Right ventricle myocardium inferior (tissue), 1 donor: ENCODE measurements around the gene PAN3. TPM values are rescaled to one million over a fixed set of nuclear protein-coding genes. Genes with fewer than 3 reads are reported as not detected.
"Not testable (repeated sequence)": the region's sequence is repeated elsewhere in the genome, so short reads cannot be mapped to it uniquely, and the experiment has no call there.

ENCODE experiments used
- ATAC-seq: fragments of 200-7000 bp; cut with Tn5 transposase; one replicate; pipeline ENCODE4 v1.9.1; 2020; ENCODE audit warnings: mild to moderate bottlenecking, moderate library complexity
- DNase-seq: peaks from one replicate; pipeline ENCODE4 v3.0.0; 2021; ENCODE audit errors: missing footprints
- intact Hi-C: fragments of 100-400 bp; cut with DNase I; formaldehyde crosslinking; loops from one replicate; pipeline ENCODE4 v1.11.0; 2022
- total RNA-seq: library from RNA; stranded (reverse); fragmentation: NEBNext Ultra II Directional; extraction: Animal tissue kit (Norgen Biotek cat#: 25700); gene quantifications from one replicate; pipeline ENCODE4 v1.2.1, GENCODE V29; 2021
- donor health status: DM: no; HTN: yes; CAD: no; lungs with severe emphysema.

PAN3 gene
- total RNA-seq, 1 donor from 2014 or later, result 8.7 TPM

DNA sequence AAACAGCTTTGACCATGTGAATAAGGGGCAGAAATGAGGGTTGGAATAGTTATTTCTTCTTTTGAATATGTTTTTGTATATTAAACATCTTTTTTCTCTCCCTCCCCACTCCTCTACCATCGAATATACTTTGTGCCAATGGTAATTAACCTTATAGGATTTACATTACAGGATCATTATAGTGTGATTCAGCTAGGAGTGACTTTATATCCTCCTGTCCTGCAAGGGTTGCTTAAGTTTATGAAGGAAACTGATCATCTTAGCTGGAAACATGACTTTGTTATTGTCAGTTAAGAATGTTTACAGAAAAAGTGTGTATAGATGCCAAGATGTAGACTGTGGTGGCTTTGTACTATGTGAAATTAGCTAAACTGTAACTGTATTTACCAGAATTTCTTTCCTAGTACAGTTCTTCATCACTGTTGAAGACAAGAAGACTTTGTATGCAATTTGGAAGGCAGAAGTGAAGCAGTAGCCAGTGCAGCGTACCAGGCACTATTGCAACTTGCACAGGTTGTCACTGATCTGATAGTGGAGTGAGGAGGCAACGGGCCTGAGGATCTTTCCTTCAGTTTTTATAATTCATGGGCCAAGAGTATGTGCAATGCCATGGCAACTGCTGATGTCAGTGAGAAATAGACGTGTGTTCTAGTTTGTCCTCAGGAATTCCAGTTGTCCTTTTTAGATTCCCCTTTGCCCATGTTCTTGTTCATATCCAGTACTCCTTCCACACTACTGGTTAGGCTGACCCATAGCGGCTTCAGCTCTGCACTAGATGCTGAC lies 8.2 kb upstream of the PAN3 start:
- intact Hi-C loops, result loop anchor here (10.0 kb wide), 1 partner anchor 675 kb away; the partner anchor contains the start of gene MTIF3
- DNase-seq (no peak), ATAC-seq (no peak)

DNA sequence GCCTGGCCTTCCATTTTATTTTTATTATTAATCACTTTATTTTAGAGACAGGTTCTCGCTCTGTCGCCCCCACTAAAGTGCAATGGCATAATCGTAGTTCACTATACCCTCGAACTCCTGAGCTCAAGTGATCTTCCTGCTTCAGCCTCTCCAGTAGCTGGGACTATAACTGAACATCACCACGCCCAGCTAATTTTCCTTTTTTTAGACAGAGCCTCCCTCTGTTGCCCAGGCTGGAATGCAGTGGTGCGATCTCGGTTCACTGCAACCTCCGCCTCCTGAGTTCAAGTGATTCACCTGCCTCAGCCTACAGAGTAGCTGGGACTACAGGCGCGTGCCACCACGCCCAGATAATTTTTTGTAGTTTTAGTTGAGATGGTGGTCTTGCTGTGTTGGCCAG lies 6.7 kb upstream of the PAN3 start:
- ATAC-seq (no peak), DNase-seq (no peak)
- intact Hi-C loops, result loop anchor here (10.0 kb wide), 1 partner anchor 677 kb away; the partner anchor contains the start of gene MTIF3

DNA sequence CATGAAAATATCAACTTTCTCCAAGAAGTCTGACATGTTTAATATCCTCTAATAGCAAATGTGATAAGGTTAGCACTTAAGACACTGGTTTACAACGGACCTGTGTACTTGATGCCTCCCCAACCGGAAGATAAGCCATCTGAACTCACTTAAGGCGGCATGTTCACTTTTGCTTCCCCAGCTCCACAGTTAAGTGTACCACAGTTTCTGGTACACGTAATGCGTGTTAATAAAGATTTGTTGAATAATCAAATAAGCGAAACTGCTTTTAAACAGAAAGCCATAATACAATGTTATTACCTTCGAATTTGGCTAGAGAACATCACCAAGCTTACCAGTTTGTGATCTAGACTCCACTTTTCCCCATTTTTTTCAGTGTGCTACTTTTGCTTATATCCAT lies 1.4 kb upstream of the PAN3 start:
- no peak for ATAC-seq
- no peak for DNase-seq
- intact Hi-C loops, result loop anchor here (5.0 to 10.0 kb wide), 2 partner anchors 500 to 682 kb away; partner anchors contain the start of gene MTIF3

DNA sequence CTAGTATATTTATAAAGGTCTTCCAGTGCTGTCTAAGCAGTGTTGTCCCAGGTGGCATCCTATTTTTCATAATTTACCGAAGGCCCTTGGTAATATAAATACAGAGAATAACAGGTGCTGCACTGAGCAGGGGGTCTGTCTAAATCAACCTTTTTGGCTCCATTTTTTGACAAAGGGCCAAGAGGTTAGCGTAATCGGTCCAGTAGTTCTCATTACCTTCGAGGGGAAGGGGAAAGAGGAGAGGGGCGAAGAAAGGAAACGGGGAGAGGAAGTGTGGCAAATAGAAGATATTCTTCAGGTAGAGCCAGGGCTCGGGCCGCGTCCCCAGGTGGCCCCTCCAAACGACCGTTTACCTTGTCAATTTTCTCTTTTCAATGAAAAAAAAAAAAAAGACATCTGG lies 749 bp upstream of the PAN3 start:
- intact Hi-C loops, result loop anchor here (5.0 to 10.0 kb wide), 2 partner anchors 500 to 683 kb away; partner anchors contain the start of gene MTIF3
- ATAC-seq, result no peak
- DNase-seq, result no peak

DNA sequence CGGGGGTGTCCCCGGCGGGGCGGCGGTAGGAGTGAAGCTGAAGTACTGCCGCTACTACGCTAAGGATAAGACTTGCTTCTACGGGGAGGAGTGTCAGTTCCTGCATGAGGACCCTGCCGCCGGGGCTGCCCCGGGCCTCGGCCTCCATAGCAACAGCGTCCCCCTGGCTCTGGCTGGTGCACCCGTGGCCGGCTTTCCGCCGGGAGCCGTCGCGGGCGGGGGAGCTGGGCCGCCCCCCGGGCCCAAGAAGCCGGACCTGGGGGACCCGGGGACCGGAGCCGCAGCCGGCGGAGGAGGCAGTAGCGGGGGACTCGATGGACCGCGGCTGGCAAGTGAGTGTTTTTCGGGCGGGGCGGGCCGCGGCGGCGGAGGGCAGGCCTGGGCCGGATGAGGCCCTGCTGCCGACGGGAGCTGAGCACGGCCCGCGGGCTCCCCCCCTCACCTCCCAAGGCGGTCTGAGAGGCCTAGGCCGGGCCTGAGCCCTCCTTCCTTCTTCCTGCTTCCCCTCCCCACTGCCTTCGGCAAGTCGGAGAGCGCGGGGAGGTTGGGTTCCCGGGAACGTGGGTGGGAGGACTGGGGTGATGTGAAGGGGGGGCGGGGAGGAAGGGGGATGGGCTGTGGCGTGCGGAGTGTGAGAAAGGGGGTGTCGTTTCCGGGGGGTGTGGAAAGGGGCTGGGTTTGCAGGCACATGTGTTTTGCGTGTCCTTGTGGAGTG lies 568 bp downstream of the PAN3 start:
- ATAC-seq, result peak; percentile 79
- DNase-seq, result peak; percentile 90
- intact Hi-C loops, result loop anchor here (5.0 to 10.0 kb wide), 2 partner anchors 498 to 684 kb away; partner anchors contain the start of gene MTIF3

DNA sequence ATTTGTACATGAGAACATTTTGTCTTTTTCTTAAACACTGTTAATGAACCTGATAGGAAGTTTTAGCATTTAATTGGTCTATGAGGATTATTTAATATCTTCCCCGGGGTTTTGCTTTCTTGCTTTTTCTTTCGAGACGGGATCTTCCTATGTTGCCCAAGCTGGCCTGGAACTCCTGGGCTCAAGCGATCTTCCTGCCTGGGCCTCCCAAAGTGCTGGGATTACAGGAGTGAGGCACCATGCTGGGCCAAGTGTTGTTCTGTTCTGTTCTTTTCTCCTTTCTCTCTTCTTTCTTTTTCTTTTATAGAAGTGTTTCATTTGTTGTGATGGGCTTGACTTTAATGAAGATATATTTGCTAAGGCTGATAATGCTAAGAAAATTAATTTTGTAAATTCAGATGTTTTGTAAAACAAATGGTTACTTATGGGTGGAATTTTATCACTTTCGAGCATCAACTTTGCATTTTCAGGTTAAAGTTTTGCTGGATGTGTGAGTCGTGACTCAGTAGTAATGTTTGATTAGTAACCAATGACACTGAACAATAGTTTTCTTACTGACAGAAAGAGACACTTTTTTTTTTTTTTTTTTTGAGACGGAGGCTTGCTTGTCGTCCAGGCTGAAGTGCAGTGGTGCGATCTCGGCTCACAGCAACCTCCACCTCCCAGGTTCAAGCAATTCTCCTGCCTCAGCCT lies 2.2 kb downstream of the PAN3 start:
- intact Hi-C loops, result no loop called here
- ATAC-seq (no peak), DNase-seq (no peak)

DNA sequence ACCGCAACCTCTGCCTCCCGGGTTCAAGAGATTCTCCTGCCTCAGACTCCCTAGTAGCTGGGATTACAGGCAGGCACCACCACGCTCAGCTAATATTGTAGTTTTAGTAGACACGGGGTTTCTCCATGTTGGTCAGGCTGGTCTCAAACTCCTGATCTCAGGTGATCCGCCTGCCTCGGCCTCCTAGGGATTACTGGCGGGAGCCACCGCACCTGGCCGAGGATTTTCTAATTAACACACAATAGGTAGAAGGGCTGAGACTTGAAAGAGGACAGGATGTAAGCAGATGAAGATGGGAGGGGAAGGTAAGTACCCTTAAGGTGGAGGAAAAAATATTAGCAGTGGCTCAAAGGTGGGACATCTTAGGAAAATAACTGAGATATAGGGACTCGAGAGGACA lies 3.2 kb downstream of the PAN3 start:
- intact Hi-C loops, ATAC-seq, DNase-seq: not testable (repeated sequence)

DNA sequence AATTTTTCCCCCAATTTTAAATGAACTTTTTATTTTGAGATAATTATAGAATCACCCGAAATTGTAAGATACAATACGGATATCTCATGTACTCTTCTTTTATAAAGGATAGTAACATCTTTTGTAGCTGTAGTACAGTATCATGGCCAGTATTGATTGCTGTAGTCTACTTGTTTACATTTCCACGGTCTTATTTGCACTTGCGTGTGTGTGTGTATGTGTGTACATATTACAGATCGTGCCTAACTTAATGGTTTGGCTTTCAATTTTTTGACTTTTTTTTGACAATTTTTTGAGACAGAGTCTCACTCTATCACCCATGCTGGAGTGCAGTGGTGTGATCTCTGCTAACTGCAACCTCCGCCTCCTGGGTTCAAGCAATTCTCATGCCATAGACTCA lies 6.7 kb downstream of the PAN3 start:
- intact Hi-C loops, result no loop called here
- DNase-seq (no peak), ATAC-seq (no peak)

DNA sequence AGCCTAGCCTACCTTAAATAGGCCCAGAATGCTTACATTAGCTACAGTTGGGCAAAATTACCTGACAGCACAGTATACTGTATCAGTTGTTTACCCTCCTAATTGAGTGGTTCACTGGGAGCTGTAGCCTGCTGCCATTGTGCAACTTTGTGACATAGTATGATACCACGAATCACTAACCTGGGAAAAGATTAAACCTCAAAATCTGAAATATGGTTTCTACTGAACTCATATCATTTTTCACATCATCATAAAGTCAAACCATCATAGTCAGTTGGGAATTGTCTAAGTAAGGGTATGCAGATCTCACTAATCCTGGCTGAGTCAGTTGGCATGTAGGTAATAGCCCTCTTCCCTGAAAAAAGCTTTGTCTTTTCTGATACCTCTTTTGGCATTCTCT lies 9.2 kb downstream of the PAN3 start:
- intact Hi-C loops, result no loop called here
- DNase-seq, result no peak
- no peak for ATAC-seq

DNA sequence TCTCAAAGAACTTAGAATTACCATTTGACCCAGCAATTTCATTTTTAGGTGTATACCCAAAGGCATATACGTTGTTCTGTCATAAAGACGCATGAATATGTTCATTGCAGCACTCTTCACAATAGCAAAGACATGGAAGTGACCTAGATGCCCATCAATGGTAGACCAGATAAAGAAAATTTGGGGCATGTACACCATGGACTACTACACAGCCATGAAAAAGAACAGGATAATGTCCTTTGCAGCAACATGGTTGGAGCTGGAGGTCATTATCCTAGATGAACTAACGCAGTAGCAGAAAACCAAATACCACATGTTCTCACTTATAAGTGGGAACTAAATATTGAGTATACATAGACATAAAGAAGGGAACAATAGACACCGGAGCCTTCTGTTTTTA lies 20.7 kb downstream of the PAN3 start:
- ATAC-seq (no peak), DNase-seq (no peak)
- intact Hi-C loops, result no loop called here

DNA sequence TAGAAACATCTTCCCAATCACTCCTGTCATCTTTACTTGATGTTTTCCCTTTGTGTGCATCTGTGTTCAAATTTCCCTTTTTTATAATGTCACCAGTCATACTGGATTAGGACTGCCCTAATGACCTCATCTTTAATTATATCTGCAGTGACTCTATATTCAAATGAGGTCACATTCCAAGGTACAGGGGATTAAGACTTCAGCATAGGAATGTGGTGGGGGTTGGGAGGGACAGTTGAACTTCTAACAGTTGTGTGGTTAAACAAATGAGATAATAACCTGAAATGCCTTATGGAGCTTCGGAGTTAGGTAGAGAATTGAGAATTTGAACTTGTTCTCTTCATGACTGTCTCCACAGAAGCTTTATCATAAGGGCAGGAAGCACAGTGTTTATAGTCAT lies 23.0 kb downstream of the PAN3 start:
- DNase-seq (no peak), ATAC-seq (no peak)
- intact Hi-C loops, result no loop called here

DNA sequence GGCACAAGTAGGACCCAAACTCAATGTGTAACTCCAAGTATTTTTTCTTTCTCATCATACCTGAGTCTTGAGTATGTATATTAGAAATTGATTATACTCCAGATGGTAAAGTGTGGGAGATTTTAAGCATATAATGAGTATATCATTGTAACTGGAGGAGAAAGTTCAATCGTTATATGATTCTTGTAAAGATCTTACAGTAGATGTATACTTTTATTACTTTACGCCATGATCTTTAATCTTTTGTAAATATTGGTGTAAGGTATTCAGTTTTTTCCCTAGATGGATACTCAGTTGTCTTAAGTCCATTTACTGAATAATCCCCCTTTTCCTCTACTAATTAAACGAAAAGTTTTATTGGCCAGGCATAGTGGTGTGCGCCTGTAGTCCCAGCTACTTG lies 25.2 kb downstream of the PAN3 start:
- intact Hi-C loops, result no loop called here

DNA sequence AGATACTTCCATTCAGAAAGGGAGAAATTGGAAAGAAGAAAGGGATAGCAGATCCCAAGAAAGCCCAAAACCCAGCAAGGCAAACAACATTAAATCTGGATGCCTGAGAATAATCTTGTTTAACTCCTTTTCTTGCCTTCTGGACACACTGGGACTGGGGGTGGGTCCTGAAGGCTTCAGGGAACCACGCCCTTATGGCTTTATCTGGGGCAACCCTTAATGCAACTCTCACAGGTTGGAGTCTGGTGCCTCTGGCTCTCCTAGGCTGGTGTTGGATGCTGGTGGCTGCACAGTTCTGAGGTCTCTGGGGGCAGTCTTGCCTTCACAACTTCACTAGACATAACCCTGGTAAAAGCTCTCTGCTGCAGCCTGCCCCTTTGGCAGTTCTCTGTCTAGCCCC lies 27.9 kb downstream of the PAN3 start:
- DNase-seq (no peak), ATAC-seq (no peak)
- intact Hi-C loops, result no loop called here

More for the DNA sequence above, 25.2 kb downstream of the PAN3 start:
- no peak for ATAC-seq
- no peak for DNase-seq

DNA sequence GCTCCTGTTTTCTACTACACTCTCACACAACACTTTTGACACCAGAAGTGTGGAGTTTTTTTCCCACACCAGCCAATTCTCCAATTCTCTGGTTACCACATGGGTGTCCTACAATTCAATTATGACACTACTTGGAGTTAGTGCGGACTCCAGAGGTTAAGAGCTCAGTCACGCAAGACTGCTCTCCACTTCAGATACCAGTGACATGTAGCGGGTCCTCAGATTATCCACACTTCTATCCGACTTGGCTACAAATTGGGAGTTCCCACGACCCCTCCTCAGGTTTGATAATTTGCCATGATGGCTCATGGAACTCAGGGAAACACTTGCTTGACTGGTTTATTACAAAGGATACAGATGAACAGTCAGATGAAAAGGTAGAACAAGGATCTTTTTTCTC lies 32.9 kb downstream of the PAN3 start:
- no peak for DNase-seq
- intact Hi-C loops, result no loop called here
- no peak for ATAC-seq

DNA sequence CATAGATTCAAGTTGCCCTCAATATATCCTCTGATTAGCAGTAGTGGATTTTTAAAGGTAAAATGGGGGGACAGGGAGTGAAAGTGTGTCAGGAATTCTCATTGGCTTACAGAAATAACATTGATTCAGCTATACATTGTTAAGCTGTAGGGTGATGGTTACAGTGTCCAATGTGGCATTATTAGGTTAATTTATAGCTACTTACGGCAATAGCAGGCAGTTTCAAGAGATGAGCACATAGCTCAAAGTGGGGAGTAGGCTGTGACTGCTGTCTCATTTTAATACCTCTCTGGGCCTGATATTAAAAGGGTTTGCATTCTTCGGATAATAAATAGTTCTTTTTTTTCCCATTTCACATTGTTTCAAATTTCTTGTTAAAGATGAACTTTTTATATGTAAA lies 34.6 kb downstream of the PAN3 start:
- intact Hi-C loops, result no loop called here
- DNase-seq, result no peak
- ATAC-seq, result no peak

DNA sequence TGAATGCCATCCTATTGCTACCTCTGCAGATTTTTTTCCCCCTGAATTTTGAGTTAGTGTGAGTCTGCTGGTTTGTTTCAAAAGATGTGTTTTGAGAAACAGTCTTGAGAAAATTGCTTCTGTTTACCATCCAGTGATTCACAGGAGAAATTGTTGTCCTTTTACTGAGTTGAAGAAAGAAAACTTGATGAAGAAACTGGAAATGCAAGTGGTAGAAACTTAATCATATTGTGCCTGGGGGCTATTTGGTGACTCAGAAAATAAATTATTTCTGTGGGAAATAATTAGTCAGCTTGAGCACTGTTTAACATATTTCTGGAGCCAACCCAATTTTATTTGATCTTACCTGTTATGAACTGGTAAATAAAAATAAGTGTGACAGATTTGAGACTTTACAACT lies 35.4 kb downstream of the PAN3 start:
- no peak for ATAC-seq
- DNase-seq, result no peak
- intact Hi-C loops, result no loop called here

DNA sequence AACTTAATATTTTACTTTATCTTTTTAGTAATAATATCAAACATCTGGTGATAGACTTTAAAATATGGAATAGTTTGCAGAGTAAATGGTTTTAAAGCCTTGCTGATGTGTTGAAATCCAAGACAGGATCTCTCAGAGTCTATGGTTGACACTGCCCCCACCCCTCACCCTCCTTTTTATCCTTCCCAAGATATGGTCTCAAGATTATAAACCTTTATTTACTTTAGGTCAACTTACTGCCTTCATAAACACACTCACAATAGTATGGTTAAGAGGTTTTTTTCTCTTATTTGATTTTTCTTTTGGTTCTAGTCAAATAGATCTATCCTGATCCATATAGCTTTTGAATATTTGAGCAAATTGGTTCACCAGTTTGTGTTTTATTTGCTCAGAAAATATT lies 39.0 kb downstream of the PAN3 start:
- DNase-seq (no peak), ATAC-seq (no peak)
- intact Hi-C loops, result no loop called here

DNA sequence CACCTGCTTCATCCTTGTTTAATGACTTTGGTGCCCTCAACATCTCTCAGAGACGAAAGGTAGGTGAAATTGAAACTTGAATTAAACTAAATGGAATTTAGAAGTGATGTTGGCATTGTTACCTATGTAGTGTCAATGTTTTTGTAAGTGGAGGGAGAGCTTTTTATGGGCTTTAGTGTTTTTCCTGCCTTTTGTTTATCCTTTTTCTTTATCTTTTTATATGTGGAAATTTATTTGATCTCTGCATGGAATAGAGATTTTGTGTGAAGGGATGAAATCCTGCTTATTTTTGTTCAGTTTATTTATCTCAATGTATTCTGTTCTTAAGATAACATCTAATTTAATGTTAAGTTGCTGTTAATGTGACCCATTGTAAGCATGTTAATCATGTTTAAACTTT lies 39.5 kb downstream of the PAN3 start:
- DNase-seq (no peak), ATAC-seq (no peak)
- intact Hi-C loops, result no loop called here

DNA sequence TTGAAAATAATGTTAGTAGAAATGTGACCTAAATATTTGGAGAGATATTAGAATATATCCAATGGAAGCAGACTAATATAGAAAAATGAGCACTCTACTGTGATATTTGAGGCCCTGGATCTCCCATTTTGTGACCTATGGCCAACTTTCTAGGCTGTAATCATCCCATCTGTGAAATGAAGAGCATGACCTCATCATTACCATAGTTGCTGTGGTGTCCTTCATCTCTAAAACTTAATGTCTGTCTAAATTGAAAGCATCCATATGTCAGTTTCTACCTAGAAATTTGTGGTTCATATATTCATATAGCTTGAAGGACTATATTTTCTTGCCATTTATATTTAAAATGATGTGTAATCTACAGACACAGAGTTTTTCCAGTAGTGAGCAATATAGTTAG lies 41.6 kb downstream of the PAN3 start:
- intact Hi-C loops, result no loop called here
- no peak for ATAC-seq
- no peak for DNase-seq

DNA sequence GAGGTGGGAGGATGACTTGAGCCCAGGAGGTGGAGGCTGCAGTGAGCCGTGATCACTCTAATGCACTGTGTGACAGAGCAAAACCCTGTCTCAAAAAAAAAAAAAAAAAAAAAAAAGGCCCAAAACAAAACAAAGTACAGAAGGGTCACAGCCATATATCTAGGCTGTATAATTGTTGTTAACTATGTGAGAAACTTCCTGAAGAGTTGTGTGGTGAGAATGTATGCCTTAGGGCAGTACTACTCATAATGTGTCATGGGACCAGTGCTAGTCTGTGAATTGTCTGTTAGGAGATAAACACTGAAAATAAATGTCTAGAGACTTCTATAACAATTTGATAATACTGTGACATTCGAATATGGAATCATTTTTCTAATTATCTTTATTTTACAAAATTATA lies 43.1 kb downstream of the PAN3 start:
- DNase-seq (no peak), ATAC-seq (no peak)
- intact Hi-C loops, result no loop called here
